ENCODE data around the gene TMEM204.

Gene TMEM204

GRCh38 chr16:1596516-1596915, 63.0 kb downstream of the TMEM204 start:
- DNase-seq (ENCODE audit: low read depth): no peak

GRCh38 chr16:1597154-1597553, 63.7 kb downstream of the TMEM204 start:
- no peak for DNase-seq (ENCODE audit: low read depth)

- no peak for DNase-seq (ENCODE audit: low read depth)
Measured at GRCh38 chr16:1601031-1601430, 67.6 kb downstream of the TMEM204 start.

- DNase-seq (ENCODE audit: low read depth): no peak
Measured at GRCh38 chr16:1601489-1601888, 68.0 kb downstream of the TMEM204 start.

- DNase-seq (ENCODE audit: low read depth): no peak
Measured at GRCh38 chr16:1602285-1602684, 68.8 kb downstream of the TMEM204 start.
